ENCODE results near the gene SPEF1.

The SPEF1 gene

DNA sequence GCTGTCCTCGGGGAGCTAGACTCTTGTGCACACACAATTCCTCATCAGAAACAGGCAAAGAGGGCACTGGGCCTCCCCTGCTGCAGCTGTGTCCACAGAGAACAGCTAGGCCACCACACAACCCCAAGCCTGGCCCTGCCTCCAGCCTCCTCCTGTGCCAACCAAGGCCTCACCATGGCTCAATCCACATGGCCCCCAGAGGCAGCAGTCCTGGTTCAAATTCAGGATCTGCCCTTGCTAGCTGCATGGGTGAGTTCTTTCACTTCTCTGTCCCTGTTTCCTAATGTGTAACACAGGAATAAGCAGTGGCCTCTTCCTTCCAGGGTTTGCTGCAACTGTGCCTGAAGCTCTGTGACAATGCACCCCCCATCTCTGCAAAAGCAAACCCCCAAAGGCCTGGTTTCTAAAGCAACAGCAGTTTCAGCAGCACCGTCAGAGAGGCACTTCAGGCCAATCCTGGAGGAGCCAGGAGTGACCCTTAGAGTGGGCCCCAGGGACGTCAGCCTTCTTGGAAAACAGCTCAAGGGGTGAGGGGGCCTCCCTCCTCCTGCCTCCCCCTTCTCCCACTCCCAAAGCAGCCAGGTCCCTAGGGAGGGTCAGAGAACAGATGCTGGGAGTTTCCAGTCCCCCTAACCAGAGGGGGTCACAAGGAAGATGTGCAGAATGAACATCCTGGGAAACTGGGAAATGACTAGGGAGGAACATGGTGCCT is 15.9 kb downstream of the SPEF1 start:
- DNase-seq = no peak

DNA sequence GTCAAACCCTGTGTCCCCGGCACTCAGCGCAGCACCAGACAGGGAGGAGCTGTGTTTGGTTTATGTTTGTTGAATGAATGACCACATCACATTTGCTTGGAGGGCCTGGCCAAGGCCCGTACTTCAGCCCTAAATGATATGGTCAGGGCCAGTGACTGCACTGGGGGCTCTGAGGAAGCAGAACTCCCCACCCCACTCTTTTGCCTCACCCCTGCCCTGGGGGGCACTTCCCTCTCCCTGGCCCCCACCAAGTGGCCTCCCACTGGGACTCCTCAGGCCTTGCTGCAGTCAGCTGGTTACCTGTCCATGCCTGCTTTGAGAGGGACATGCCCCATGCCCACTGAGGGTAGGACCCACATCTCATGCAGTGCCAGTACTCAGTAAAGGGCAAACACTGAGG is 16.6 kb downstream of the SPEF1 start:
- DNase-seq = no peak

DNA sequence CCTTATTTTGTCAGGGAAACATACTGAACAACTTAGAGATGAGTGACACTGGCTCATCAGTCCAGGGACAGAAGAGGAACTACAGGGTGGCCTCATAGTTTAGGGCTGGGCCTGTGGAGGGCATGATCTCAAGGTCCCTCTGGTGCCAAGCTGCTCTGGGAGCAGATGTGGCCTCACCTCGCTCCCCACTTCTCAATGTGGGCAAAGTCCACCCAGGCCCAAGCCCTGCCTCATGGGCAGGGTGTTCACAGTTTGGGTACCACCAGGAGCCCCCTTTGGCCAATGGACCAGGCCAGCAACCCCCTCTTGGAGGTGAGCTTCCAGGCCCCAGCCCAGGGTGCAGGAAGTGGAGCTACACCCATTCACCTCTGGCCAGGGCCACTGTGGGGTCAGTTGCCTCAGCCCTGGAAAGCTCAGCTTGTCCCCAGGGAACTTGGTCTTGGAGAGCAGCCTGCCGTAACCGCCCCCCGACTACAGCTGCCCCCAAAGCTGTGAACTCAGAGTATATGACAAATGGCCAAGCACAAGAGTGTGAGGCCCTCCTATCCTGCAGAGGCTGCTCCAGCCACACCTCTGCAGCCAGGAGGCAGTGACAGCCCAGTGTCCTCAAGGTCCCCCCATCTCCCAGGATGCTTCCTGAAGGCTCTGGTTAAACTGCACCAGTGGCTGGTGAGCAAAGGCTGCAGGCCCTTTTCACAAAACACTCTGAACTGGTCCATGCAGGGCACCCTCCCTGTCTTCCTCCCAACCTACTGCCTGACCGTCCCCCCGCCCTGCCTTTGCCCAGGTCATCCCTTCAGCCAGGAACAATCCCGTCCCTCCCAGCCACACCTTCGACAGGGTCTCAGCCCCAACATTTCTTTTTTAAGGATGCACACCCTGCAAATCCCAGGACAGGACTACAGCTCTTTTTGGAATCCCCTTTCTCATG is 17.3 kb downstream of the SPEF1 start:
- DNase-seq = no peak

DNA sequence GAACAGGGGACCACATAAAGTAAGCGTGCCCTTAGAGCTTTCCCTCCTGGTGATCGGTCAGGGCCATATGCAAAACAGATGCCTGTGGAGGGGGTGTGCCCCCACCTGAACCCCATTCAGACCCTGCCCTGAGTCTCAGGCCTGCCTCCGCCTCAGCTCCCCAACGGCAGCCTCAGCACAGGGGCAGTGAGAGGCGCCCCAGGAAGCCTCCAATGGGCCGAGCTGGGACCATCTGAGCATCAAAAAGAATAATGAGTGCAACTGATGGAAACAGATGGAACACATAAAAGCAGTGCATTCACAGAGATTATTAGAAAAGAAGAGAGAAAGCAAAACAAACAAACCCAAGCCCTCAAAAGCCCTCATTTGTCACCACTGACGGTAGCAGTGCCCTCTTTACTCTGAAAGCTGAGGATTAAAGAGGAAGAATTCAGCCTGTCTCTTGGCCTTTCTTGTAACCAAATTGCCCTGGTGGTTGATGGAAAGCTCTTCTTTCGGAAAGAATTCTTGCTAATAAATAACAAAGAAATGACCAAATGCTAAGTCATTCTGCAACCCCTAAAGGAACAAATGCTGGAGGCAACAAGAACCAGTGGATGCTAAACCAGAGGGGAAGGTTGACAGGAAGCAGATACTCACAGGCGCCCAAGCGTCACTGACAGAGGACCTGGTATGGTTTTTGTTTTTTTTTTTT is 20.4 kb downstream of the SPEF1 start:
- no peak for DNase-seq

DNA sequence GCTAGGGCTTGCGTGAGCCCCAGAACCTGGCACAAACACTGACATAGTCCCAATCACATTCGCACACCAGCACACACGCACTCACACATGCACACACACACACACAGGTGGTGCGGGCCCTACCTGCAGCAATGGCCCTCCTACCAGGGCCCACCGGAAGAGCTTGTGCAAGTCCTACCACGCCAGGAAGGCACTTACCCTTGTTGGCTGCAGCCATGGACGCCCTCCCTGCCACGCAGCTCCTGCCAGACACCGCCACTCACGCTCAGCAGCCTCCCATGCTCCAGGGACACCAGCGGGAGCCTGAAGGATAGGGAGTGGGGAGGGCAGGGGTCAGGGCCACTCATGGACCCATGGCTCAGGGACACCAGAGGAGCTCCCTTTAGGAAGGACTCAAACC is 21.4 kb downstream of the SPEF1 start:
- no peak for DNase-seq

DNA sequence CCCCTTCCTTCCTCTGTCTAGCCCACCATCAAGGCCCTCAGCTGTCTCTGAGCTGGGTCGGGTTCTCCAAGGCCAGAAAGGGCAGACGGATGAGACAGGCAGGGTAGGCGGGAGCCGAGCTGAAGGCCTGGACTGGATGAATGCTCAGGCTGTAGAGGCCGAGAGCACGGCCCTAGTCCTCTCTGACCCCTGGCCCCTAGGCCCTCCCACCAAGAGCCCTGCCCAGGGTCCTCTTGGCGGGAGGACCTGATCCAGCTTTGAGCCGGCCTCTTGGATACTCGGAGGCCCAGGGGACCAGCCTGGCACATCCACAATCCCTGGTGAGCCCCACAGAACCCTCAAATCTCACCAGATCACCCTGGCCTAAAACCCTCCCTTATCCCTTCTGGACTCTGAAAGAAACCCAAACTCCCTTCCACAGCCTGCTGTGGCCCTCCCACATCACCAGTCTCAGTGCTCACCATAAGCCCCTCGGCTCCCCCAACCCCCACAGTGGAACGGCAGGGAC is 21.9 kb downstream of the SPEF1 start:
- DNase-seq = no peak

DNA sequence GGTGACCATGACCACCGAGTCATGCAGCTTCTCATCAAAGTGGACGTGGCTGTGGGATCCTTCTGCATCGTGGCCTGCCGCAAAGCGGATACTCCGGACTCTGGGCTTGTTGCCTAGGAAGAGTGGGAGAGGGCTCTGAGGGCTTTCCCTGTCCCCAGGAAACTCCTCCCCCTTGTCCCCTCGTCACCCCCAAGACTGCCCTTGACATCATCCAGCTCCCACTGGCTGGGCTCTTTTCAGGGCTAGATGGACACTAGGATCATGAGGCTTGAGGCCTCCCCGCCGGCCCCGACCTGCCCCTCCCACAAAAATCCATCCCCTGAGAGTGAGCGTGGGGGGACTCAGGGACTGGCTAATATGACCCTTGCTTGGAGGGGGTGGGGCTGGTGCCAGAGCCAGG is 22.7 kb downstream of the SPEF1 start:
- no peak for DNase-seq

DNA sequence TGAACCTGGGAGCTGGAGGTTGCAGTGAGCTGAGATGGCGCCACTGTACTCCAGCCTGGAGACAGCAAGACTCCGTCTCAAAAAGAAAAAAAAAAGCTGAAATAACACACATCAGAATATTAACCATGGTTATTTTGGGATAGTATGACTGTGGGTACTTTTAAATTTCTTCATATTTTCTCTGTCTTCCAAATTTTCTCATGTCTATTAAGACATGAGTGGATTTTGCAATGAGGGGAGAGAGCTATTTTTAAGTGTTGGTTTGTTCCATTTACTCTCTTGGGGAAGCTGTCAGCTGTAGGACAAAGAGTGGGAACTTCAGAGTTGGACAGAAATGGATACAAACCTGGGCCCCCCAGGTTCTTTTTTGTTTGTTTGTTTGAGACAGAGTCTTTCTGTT is 24.0 kb downstream of the SPEF1 start:
- no peak for DNase-seq

DNA sequence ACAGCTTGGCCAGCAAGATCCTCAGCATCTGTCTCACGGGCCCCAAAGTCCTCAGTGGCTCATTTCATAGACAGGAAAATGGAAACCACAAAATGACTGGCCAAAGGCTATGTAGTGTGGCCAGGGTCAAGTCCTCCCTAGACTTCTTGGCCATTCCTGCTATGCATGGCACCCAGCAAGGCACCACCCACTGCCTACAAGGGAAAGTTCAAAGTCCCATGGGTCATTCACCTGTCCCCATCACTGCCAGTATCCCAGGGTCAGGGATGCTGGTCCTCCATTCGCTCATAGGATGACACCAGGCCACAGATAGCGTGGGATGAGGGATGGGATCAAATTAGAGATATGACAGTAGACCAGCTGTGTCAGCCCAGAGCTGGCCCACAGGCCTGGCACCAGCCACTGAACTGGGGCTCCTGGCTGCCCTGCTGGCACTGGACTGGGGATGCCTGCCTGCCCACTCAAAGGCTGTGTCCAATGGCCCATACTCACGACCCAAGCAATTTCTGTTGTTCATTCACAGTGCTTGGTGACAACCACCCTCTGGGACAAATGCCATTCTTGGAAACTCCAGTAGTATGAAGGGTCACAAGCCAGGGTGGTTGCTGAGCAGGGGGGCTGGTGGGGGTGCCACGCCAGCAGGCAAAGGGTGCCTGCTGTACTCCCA is 25.3 kb downstream of the SPEF1 start:
- no peak for DNase-seq

DNA sequence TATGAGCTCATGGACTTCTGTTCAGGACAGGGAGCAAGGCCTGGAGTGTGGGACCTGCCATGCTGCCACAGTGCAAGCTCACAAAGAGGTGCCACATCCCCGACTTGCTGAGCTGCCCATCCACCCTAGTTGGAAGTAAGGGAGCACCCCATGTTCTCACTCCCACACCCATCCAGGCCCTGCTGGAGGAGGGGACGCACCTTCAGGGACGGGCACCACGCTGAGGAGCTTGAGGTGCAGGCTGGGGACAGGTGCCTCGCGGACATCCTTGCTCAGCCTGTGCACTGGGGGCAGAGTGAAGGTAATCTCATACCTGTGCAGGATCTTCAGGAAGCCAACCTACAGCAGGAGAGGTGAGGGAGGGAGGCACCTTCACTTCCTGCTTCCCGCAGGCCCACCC is 26.0 kb downstream of the SPEF1 start:
- DNase-seq = no peak

DNA sequence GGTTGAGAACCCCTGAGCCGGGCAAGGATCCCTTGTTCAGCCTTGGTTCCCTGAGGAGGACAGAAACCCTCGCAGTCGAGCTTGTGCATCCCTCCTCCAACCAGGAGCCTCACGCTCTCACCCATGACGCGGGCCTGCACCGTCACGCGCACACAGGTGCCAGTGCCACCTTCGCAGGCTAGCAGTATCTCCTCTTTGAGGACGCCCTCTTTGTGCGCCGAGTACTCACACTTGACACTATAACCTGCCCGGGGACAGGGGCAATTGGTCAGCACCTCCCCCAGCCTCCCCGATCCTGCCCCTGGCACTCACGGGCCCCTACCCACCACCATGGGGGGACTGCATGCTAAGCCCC is 27.0 kb downstream of the SPEF1 start:
- DNase-seq = no peak

DNA sequence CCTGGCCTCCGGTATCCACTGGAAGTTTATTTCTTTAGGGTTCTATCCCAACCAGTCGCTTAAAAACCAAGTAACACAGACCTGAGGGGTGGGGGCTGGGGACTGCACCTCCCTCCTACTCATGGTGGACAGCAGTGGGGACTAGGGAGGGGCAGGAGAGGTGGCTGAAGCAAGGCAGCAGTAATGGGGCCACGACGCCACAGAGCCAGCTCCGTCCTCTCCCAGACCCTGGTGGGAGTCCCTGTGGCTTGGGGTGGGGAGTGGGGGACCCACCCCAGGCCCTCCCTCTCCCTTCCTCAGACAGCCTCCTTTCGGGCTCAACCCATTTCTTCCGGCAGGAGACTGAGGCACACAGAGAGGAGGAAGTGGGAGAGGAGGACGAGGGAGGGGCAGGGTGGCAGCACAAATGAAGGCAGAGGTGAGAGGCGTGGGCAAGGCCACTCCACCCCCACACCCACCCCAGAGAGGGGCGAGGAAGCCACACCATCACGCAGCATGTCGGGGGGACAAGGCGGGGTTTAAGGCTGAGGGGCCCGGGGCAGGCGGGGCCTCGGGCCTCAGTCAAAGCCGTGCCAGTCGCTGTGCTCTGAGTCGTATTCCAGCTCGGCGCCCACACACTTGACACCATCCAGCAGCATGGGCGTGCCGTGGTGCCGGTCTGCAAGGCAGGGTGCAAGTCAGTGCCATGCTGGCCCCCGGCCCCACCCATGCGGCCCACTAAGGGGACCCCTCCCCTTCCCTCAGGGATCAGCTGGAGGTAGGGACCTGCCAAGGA is 27.6 kb downstream of the SPEF1 start:
- DNase-seq = no peak

DNA sequence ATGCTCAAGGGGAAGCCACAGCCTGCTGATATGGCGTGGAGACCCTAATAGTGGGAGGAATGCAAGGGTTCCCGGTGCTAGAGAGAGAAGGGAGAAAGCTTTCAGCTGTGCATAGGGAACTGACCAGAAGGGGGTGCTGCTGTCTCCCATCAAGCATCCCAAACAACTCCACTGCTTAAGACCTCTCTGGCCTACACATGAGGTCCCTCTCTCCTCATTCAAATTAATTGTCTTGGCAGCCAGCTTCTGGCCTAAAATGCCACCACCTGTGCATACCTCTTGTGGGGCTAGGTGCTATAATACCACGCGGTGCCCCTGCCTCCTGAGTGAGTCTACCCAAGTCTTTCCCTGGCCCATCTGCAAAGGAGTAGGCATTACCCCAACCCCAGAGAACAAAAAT is 28.1 kb downstream of the SPEF1 start:
- no peak for DNase-seq

DNA sequence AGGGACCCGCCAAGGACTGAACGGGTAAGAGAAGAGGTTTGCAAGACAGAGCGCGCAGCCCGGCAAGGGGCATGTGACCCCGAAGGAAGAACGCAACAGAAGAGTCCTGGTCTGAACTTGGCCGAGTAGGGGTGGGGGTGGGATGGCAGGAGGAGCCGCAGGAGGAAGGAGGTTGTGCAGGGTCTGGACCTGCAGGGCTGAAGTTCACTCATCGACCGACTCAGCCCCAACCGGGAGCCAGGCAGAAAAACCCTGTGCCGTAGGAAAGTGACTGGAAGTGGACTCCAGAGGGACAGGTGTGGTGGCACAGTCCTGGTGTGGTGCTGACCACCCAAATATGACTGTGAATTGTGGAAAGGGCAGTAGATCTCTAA is 28.9 kb downstream of the SPEF1 start:
- DNase-seq = no peak

DNA sequence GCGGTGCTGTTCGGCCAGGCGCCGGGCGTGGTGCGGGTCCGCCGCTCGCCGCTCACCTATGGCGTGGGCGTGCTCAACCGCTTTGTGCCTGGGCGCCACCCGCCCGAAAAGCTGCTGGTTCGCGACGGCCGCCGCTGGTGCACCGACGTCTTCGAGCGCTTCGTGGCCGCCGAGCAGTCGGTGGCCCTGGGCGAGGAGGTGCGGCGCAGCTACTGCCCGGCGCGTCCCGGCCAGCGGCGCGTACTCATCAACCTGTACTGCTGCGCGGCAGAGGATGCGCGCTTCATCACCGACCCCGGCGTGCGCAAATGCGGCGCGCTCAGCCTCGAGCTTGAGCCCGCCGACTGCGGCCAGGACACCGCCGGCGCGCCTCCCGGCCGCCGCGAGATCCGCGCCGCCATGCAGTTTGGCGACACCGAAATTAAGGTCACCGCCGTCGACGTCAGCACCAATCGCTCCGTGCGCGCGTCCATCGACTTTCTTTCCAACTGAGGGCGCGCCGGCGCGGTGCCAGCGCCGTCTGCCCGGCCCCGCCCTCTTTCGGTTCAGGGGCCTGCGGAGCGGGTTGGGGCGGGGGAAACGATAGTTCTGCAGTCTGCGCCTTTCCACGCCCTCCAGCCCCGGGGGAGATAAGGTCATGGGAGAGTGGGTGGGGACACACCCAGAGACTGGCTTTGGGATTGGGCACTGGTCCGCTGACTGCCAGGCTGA is 29.4 kb downstream of the SPEF1 start:
- no peak for DNase-seq

DNA sequence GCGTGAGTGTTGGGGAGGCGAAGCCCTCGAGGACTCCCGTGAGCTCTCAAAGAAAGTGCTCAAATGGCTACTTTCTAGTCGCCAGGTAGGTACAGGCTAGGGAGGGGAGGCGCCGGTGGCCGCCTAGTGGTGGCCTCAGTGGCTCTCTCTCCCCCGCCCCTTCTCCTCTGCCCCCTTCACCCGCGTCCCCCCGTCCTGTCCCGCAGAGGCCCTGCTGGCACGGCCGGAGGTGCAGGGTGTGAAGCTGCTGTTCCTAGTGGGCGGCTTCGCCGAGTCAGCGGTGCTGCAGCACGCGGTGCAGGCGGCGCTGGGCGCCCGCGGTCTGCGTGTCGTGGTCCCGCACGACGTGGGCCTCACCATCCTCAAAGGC is 30.0 kb downstream of the SPEF1 start:
- DNase-seq = no peak

DNA sequence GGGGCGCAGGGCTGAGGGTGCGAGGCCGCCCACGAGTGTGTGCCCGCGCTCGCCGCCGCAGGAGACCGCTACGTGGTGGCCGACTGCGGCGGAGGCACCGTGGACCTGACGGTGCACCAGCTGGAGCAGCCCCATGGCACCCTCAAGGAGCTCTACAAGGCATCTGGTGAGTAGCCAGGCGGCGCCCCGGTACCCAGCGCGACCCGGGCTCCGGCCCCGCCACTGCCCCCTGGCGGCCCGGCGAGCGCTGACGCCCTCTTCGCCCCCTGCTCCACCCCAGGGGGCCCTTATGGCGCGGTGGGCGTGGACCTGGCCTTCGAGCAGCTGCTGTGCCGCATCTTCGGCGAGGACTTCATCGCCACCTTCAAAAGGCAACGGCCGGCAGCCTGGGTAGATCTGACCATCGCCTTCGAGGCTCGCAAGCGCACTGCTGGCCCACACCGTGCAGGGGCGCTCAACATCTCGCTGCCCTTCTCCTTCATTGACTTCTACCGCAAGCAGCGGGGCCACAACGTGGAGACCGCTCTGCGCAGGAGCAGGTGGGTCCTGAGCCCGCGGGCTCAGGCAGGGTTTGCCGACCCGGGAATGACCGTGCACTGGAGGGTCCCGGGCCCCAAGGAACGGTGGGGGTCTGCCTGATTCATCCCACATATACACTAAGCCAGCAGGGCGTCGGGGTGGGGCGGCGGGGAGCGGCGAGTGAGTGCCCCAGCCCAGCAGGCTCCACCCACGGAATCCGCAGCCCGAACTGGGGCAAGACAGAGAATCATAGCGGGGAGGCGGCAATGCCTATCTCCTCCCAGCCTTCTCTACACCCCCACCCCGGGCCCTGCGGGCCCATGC is 31.3 kb downstream of the SPEF1 start:
- no peak for DNase-seq

DNA sequence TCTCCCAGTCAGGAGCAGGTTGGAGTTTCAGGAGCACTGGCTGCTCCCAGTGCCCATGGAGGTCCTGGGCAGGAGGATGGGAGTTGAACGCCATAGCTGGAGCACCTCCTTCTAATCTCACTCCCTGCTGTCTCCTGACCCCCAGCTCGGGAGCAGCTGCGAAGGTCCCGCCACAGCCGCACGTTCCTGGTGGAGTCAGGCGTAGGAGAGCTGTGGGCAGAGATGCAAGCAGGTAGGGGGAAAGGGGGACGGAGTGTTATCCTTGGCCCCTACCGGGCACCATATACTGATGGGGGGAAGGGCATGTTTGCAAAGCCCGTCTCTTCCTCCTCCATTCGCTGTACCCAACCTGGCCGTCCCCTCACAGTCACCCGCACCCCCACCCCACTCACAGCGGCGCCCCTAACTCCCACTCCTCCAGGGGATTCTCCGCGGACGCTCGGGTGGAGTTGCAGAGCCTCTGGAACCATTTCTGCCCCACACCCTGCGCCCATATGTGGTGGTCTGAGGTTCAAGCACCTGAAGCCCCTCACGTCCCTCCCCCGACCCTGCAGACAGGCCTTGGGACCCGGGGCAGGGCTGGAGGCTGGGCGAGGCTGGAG is 32.1 kb downstream of the SPEF1 start:
- no peak for DNase-seq

DNA sequence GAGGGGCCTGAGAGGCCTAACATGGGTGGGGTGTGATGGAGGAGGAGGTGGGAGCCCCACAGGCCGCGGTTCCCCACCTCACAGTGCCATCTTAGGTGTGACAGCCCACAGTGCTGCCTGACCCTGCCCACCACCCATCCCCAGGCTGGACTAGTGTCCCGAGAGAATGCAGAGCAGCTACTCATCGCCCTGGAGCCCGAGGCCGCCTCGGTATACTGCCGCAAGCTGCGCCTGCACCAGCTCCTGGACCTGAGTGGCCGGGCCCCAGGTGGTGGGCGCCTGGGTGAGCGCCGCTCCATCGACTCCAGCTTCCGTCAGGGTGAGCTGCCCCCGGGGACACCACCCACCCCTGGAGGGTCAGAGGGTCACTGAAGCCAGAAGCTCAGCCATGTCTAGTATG is 33.2 kb downstream of the SPEF1 start:
- DNase-seq = no peak

DNA sequence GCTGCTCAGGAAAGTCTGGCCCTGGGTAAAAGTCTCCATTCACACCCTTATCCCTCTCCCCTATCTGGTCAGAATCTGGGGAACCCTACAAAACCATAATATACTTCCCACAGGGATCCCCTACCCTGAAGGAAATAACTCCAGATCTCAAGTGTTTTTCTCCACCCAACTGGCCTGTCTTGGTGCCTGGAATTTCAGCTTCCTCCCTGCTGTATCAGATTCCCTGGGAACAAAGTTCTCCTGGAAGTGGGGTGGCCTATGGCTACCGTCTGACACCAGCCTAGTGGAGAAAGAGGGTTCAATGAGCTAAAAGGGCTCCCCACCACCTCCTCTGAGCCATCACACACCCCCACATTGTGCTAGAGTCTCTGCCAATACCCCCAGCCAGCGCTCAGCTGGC is 33.8 kb downstream of the SPEF1 start:
- DNase-seq = no peak
